ENCODE results near the gene ZNF132.
"Not testable (repeated sequence)": the region's sequence is repeated elsewhere in the genome, so short reads cannot be mapped to it uniquely, and the experiment has no call there.

The ZNF132 gene

DNA sequence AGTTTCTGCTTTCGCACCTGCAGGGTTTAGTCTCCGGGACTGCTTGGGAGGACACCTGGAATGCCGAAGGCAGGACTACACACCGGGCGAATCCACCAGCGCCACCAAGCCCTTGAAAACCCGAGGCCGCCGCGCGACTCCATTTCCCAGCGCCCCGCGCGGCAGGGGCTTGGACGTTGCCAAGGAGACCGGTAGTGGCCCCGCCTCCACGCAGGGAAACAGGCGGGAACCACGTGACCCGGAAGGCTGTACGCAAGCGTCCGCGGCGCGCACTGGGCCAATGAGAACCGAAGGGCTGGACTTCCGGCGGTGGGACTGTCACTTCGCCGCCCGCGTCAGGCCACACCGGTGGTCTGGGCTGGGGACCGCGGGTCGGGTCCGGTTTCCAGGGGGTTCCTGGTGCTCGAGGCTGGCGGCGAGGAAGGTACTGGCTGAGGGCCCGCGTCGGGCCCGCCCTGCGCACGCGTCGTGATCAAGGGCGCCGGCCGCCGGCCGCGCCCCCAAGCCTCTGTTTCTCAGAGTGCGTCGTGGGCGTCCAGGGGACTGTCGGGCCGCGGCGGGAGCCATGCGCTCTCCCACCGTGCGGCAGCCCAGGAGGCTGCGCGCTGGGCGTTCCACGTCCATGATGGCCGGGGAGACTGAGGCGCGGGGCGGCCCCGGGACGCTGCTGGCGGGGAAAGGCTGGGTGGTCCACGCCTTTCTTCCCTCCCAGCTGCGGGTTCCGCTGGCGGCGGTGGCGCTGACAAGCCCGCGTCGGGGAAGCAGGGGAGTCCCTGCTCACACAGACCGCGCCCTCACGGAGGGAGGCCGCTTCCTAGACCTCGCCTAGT is 27.0 kb upstream of the ZNF132 start, which contains the start of gene ZNF324:
Gene ZNF324, plus strand, starts transcription at position 321 of the 830 bp plus-strand sequence. CDS start 2,106 bp downstream, outside the sequence.
- peak; percentile 95 for DNase-seq

DNA sequence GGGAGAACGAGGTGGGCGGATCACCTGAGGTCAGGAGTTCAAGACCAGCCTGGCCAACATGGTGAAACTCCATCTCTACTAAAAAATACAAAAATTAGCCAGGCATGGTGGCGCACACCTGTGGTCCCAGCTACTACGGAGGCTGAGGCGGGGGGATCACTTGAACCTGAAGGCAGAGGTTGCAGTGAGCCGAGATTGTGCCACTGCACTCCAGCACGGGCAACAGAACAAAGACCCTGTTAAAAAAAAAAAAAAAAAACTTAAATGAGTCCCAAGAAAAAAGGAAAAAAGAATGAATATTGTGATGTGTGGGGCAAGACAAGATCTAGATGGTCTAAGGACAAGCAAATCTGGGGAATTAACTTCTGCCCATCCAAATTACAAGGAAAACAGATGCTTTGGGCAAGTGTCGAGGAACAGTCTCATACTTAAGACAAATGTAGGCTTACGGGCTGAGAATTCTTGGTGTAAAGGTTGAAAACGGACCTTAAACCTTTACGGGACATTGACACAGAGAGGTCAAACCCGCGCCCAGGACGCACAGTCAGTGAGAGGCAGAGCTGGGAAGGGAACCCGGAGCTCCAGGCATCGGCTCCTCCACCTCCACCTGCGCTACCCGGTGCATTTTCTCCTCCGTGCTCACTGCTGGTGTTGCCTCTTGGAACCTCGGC is 26.3 kb upstream of the ZNF132 start:
- DNase-seq: no peak

GRCh38 chr19:58460039-58460438 is 20.1 kb upstream of the ZNF132 start:
- no peak for DNase-seq

DNA sequence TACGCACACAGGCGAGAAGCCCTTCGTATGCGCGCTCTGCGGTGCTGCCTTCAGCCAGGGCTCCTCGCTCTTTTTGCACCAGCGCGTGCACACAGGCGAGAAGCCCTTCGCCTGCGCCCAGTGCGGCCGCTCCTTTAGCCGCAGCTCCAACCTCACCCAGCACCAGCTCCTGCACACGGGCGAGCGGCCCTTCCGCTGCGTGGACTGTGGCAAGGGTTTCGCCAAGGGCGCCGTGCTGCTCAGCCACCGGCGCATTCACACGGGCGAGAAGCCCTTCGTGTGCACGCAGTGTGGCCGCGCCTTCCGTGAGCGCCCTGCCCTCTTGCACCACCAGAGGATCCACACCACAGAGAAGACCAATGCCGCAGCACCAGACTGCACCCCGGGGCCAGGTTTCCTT is 16.2 kb upstream of the ZNF132 start:
- DNase-seq: no peak

GRCh38 chr19:58455306-58455705 is 15.4 kb upstream of the ZNF132 start:
- no peak for DNase-seq

DNA sequence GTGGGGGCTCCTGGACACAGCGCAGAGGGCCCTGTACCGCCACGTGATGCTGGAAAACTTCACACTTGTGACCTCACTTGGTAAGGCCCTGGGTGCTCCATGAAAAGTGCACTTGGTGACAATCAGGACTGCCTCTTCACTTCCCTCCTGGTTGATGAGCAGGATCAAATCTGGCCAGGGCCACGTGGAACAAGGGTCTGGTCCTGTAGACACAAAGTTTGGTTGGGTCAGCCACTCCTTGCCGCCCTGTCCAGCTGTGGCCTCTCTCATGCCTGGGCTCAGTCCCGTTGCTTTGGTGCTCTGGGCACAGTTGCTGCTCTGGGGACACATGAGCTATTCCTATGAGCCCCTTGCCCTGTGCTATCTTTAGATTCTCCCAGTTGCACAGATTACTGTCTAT is 13.8 kb upstream of the ZNF132 start:
- DNase-seq: no peak

DNA sequence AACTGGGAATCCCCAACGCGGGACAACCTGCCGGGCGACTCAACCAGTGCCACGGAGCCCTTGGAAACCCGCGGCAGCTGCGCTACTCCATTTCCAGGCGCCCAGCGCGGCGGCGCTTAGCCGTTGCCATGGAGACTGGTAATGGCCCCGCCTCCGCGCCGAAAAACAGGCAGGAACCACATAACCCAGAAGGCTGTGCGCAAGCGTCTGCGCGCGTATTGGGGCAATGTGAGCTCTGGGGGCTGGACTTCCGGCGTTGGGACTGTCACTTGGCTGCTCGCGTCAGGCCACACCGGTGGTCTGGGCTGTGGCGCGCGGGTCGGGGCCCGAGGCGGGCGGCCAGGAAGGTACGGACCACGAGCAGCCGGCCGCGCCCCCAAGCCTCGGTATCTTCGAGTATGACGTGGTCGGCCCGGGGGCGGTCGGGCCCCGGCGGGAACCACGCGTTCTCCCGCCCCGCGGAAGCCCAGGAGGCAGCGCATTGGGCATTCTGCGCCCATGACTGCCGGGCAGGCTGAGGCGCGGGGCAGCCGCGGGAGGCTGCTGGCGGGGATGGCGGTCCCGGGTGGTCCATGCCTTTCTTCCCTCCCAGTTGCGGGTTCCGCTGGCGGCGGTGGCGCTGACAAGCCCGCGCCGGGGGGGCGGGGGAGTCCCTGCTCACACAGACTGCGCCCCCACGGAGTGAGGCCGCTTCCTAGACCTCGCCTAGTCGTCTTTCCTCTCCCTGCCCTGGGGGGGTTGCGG is 11.6 kb upstream of the ZNF132 start, which contains the start of gene ZNF324B:
Gene ZNF324B, plus strand, starts transcription at position 265 of the 744 bp plus-strand sequence. CDS start 2,080 bp downstream, outside the sequence.
- DNase-seq: peak; percentile 90

DNA sequence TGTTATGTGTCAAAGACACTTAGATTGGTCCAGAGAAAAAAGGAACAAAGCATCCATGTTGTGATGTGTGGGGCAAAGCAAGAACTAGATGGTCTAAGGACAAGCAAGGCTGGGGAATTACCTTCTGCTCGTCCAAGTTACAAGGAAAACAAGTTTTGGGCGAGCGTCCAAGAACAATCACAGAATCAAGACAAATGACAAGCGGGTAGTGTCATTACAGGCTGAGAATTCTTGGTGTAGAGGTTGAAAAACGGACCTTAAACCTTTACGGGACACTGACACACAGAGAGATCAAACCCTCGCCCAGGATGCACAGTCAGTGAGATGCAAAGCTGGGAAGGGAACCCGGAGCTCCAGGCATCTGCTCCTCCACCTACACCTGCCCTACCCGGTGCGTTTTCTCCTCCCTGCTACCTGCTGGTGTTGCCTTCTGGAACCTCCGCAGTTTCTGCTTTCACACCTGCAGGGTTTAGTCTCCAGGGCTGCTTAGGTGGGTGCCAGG is 11.0 kb upstream of the ZNF132 start:
- DNase-seq: no peak

DNA sequence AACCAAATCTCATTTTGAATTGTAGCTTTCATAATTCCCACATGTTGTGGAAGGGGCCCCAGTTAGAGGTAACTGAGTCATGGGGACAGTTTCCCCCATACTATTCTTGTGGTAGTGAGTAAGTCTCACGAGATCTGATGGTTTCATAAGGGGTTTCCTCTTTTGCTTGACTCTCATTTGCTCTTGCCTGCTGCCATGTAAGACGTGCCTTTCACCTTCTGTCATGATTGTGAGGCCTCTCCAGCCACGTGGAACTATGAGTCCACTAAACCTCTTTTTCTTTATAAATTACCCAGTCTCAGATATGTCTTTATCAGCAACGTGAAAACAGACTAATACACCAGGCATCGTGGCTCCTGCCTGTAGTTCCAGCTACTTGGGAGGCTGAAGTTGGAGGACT is 10.0 kb upstream of the ZNF132 start:
- not testable (repeated sequence) for DNase-seq

DNA sequence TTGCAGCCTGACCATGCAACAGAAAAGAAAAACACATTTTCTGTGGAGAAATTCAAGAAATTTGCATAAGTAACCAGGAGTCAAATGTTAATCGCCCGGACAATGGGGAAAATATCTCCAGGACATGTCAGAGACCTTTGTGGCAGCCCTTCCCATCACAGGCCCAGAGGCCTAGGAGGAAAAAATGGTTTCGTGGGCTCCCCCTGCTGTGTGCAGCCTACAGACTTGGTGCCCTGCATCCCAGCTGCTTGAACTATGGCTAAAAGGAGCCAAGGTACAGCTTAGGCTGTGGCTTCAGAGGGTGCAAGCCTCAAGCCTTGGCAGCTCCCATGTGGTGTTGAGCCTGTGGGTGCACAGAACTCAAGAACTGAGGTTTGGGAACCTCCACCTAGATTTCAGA is 8.9 kb upstream of the ZNF132 start:
- DNase-seq: not testable (repeated sequence)

- not testable (repeated sequence) for DNase-seq
Measured at GRCh38 chr19:58442986-58443385, 3.0 kb upstream of the ZNF132 start.

- DNase-seq: no peak
Measured at GRCh38 chr19:58440556-58440955, 603 bp upstream of the ZNF132 start.

- no peak for DNase-seq
Measured at GRCh38 chr19:58434217-58434616, 5.7 kb downstream of the ZNF132 start.

DNA sequence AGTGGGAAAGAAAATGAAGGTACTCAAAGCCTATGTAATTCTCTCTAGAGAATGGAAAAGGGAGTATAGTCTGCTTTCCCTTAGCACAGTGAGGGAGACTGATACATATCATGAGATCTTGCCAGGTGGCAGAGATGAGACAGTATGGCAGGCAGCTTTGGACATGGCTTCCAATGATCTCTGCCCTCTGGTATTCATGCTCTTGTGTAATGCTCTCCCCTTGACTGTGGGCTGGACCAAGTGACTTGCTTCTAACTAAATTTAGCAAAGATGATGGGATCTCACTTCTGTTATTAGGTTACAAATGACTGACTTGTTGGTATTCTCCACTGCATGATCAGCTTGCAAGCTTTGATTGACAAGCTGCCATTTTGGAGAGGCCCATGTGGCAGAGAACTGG is 10.2 kb downstream of the ZNF132 start:
- DNase-seq: no peak

DNA sequence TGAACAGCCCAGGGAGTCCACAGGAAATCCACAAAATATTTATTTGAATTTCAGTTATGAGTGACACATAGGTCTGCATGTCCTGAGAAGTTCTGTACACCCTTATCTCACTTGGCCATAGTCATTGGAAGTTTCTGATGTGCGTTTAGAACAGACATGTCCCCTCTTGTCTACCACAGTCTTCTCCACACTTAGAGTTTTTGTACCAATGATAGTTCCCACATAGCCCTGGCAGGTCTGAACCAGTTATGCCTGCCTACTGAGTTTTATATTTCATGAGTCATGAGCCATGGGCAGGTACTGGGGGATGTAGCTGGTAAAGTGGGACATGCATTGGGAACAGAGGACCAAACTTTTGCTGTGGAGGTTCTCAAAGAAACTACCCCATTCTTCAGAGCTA is 11.3 kb downstream of the ZNF132 start:
- no peak for DNase-seq

GRCh38 chr19:58417071-58417470 is 22.9 kb downstream of the ZNF132 start:
- no peak for DNase-seq

DNA sequence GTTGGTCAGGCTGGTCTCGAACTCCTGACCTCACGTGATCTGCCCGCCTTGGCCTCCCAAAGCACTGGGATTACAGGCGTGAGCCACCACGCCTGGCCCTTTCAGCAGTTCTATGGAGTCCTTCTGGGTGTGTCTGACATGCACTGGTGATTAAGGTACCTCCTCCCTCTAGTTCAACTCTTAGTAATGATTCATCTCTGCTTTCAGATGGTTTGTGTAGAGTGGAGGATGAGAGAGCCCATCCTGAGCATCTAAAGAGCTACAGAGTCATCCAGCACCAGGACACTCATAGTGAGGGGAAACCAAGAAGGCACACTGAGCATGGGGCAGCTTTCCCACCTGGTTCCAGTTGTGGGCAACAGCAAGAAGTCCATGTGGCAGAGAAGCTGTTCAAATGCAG is 23.3 kb downstream of the ZNF132 start:
- DNase-seq: no peak

DNA sequence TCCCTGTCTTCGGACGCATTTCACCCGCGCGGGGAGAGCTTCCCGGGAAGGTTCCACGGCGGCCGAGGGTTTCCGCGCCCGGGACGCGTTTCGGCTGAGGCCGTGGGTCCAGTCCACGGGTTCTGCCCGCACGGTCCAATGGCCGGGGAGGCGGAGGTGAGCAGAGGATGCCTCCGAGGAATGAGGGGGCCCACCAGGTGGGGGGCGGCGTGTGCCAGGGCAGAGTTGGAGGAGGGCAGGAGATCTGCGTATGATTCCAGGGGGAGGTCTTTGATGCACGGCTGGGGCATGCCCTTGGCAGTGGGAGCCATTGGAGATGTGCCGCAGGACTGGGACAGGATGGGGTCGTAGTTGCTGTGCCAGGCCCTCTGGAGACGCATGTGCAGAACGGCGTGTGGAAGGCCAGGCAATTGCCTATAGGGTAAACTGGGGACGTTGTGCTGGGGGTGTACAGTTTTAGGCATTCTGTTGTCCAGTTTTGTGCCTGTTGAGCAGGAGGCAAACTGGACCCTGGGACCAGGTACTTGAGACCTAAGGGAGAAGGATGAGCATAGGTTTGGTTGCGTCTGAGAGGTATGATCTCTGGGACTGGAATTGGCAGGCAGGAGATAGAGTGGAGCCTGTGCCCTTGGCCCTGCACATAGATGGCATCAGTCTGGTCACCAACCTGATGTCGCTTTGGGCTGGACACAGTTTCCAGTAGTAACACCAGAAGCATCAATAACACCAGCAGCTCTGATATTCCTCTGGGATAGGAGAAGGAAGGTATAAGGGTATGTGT is 30.8 kb downstream of the ZNF132 start:
- no peak for DNase-seq

- DNase-seq: peak; percentile 87
Measured at GRCh38 chr19:58408152-58409009, 31.6 kb downstream of the ZNF132 start, which contains the start of gene ZNF584. ZNF584 (plus strand) TSS chr19:58408649; CDS start chr19:58409148, 499 bp downstream.

- no peak for DNase-seq
Measured at GRCh38 chr19:58407658-58408151, 32.2 kb downstream of the ZNF132 start.
